ENCODE data around the gene GSC2. TPM values are rescaled to one million over a fixed set of nuclear protein-coding genes. Genes with fewer than 3 reads are reported as not detected.

Gene GSC2
- total and polyA plus RNA-seq, 4 donors: not detected

DNA sequence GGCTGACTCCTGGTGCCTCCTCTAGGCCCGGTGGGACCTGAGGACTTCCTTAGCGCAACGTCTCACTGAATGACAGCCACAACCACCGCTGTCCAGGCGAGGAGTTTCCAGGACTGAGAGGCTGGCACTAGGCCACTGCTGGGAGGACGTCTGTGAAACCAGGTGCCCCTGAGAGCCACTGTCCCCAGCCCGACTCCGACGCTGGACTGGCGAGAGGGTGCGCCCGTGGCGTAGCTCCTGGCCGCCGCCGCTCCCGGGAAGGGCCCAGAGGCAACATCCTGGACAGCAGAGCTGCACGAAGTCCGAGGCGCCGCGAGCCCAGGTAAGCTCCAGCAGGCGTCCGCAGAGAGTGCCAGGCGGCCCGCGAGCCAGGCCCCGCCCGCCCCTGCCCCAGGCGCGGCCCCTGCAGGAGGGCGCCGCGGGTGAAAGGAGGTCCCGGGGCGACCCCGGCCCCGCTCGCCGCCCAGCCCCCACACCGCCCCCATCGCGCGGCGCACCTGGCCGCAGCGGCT, 28.4 kb downstream of the GSC2 start:
- Histone ChIP-seq H3K27me3 (ENCODE audit: control insufficient read depth, insufficient read depth, low read length) (no peaks in the 10 kb centered on the region), H3K36me3 (ENCODE audit: control insufficient read depth, insufficient read depth, low read length) (peaks cover 14% of the 10 kb centered on the region), H3K4me1 (ENCODE audit: control insufficient read depth, insufficient read depth, low read length) (peaks cover 42% of the 10 kb centered on the region), H3K9me3 (ENCODE audit: control insufficient read depth, insufficient read depth, low read length) (no peaks in the 10 kb centered on the region), H3K4me3 (ENCODE audit: low read depth, low read length) (peak overlapping the region; percentile 80), H3K27ac (ENCODE audit: low read depth, low read length) (peak overlapping the region; percentile 89)
- 0% methylated on average over 47 of the region's 47 CpGs for WGBS (ENCODE audit: insufficient coverage)
- DNase-seq (ENCODE audit: low read depth in 4 of 6, low spot score in 6 of 6): peak in 2 of 6 donors; percentile 60 to 63

DNA sequence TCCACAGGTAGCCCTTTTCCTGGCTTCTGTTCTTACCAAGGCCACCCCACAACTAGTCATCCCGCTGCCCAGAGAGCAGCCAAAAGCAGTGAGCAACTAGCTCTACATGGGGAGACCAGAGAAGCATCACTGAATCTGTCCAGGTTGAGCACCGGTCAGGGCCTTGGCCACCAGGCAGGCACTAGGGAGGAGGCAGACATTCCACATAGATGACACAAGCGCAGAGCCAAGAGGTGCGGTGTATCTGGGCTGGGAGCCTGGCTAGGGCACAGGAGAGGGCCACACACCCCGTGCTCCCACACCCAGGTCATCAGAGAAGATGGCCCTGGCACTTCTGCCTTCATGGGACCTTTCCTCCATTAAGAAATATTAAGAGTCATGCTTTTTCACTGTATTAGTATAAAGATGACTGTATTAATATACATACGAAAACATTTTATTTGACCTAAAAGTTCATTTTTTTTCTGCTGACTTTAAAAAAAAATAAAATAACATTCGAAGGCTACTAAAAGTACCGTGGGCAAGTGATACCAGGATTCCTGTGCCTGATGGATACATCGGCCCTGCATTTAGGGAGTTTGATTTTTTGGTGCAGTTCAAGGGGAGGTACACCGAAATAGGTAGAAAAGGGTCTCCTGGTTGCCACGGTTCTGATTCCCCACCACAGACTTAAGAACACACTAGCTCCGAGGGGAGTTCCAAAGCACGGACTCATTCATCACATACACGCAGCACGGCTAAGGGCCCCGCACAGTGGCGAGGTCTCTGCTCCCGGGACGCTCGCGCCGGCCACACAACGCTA, 29.1 kb downstream of the GSC2 start:
- Histone ChIP-seq H3K36me3 (ENCODE audit: control insufficient read depth, insufficient read depth, low read length) (peaks cover 14% of the 10 kb centered on the region), H3K4me3 (ENCODE audit: low read depth, low read length) (peak overlapping the region; percentile 80), H3K27me3 (ENCODE audit: control insufficient read depth, insufficient read depth, low read length) (no peaks in the 10 kb centered on the region), H3K9me3 (ENCODE audit: control insufficient read depth, insufficient read depth, low read length) (no peaks in the 10 kb centered on the region), H3K27ac (ENCODE audit: low read depth, low read length) (no peak overlapping the region), H3K4me1 (ENCODE audit: control insufficient read depth, insufficient read depth, low read length) (peaks cover 48% of the 10 kb centered on the region)
- WGBS (ENCODE audit: insufficient coverage): 7% methylated on average over 15 of the region's 23 CpGs
- DNase-seq (ENCODE audit: low read depth in 4 of 6, low spot score in 6 of 6): no peak

DNA sequence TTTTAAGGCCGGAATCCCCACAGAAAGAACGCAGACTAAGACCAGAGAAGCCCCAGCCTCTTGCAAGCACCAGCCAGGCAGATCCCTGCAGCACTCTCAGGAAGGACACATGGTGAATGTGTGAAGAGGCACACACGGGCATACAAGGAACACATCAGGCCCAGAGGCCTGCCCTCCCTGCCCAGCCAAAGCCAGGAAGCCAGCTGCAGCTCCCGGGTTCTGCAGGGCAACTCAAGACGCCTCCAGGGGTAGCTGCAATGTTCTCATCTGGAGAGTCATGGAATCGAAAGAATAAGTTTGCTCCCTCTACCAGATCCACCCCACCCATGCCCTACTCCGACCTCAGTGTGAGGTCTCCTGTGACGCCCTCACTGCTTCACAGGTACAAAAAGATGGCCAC, 30.1 kb downstream of the GSC2 start:
- H3K27me3 ChIP-seq (ENCODE audit: control insufficient read depth, insufficient read depth, low read length): no peaks in the 10 kb centered on the region
- peaks cover 19% of the 10 kb centered on the region for H3K36me3 ChIP-seq (ENCODE audit: control insufficient read depth, insufficient read depth, low read length)
- DNase-seq (ENCODE audit: low read depth in 4 of 6, low spot score in 6 of 6): no peak
- H3K9me3 ChIP-seq (ENCODE audit: control insufficient read depth, insufficient read depth, low read length): no peaks in the 10 kb centered on the region
- 82% methylated on average over 5 of the region's 8 CpGs for WGBS (ENCODE audit: insufficient coverage)
- peaks cover 54% of the 10 kb centered on the region for H3K4me1 ChIP-seq (ENCODE audit: control insufficient read depth, insufficient read depth, low read length)
- H3K4me3 ChIP-seq (ENCODE audit: low read depth, low read length): no peak overlapping the region
- H3K27ac ChIP-seq (ENCODE audit: low read depth, low read length): no peak overlapping the region

DNA sequence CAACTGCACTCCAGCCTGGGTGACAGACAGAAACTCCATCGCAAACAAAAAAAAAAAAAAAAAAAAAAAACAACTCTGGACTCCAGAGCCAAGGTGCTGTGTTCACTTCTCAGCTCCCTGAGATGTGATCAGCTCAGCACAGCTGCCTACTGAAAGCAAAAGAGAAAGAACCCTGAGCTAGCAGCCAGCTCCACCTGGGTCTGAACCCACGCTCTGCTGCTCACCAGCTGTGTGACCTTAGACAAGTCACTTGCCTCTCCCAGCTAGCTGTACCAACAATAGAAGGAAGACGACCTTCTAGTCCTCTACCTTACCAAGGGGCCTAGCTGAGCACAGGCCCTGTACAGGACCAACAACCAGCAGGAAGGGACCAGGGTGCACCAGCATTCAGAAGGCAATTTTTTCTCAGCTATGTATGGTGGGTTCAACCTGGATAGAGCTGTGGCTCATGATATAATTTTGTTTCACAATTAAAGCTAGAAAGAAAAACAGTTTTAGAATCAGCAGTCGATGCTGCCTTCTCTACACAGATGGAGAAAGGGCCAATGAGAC, 31.7 kb downstream of the GSC2 start:
- DNase-seq (ENCODE audit: low read depth in 4 of 6, low spot score in 6 of 6): no peak
- H3K27me3 ChIP-seq (ENCODE audit: control insufficient read depth, insufficient read depth, low read length): no peaks in the 10 kb centered on the region
- no peak overlapping the region for H3K4me3 ChIP-seq (ENCODE audit: low read depth, low read length)
- no peaks in the 10 kb centered on the region for H3K9me3 ChIP-seq (ENCODE audit: control insufficient read depth, insufficient read depth, low read length)
- peaks cover 21% of the 10 kb centered on the region for H3K36me3 ChIP-seq (ENCODE audit: control insufficient read depth, insufficient read depth, low read length)
- no peak overlapping the region for H3K27ac ChIP-seq (ENCODE audit: low read depth, low read length)
- WGBS (ENCODE audit: insufficient coverage): 90% methylated on average over 2 of the region's 4 CpGs
- peaks cover 63% of the 10 kb centered on the region for H3K4me1 ChIP-seq (ENCODE audit: control insufficient read depth, insufficient read depth, low read length)

DNA sequence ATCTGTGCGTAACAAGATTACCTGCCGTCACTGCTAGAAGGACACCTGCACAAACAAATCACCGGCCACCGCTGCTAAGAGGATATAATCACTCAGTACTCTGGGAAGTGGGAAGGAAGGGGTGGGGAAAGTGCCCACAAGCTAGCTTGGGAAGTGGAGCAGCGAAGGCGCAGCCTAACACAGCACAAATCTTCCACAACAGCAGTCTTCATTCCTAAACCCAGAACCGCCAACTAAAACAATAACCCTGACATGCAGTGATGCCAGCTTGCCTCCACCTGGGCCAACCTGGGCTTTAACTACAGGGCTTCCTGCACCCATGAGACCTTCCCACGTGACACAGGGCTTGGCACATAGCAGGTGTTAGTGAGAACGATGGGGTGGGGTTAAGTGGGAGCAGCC, 33.0 kb downstream of the GSC2 start:
- no peaks in the 10 kb centered on the region for H3K27me3 ChIP-seq (ENCODE audit: control insufficient read depth, insufficient read depth, low read length)
- H3K27ac ChIP-seq (ENCODE audit: low read depth, low read length): no peak overlapping the region
- peaks cover 21% of the 10 kb centered on the region for H3K36me3 ChIP-seq (ENCODE audit: control insufficient read depth, insufficient read depth, low read length)
- DNase-seq (ENCODE audit: low read depth in 4 of 6, low spot score in 6 of 6): no peak
- H3K9me3 ChIP-seq (ENCODE audit: control insufficient read depth, insufficient read depth, low read length): no peaks in the 10 kb centered on the region
- H3K4me1 ChIP-seq (ENCODE audit: control insufficient read depth, insufficient read depth, low read length): peaks cover 56% of the 10 kb centered on the region
- no peak overlapping the region for H3K4me3 ChIP-seq (ENCODE audit: low read depth, low read length)
- no CpG with 5 or more reads among the region's 9 CpGs for WGBS (ENCODE audit: insufficient coverage)

DNA sequence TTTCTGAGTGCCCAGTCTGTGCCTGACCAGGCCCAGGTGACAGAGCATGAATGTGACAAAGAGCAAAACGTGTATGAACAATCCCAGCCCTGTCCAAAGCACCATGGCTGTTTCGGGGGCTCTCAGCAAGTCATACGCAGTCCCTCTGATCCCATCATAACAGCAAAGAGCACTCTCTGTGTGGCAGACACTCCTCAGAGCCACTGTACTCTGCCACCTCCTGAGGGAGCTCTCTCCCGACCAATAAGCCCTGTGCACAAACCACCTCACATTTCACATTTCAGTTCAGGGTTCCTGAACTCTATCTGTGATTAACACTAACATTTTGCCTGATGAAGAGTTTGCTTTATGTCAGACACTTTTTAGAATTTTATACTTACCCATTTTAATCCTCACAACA, 34.5 kb downstream of the GSC2 start:
- no peaks in the 10 kb centered on the region for H3K9me3 ChIP-seq (ENCODE audit: control insufficient read depth, insufficient read depth, low read length)
- H3K27ac ChIP-seq (ENCODE audit: low read depth, low read length): no peak overlapping the region
- no peak for DNase-seq (ENCODE audit: low read depth in 4 of 6, low spot score in 6 of 6)
- H3K4me3 ChIP-seq (ENCODE audit: low read depth, low read length): no peak overlapping the region
- 53% methylated on average over 3 of the region's 4 CpGs for WGBS (ENCODE audit: insufficient coverage)
- H3K36me3 ChIP-seq (ENCODE audit: control insufficient read depth, insufficient read depth, low read length): peaks cover 21% of the 10 kb centered on the region
- H3K27me3 ChIP-seq (ENCODE audit: control insufficient read depth, insufficient read depth, low read length): no peaks in the 10 kb centered on the region
- peaks cover 52% of the 10 kb centered on the region for H3K4me1 ChIP-seq (ENCODE audit: control insufficient read depth, insufficient read depth, low read length)

DNA sequence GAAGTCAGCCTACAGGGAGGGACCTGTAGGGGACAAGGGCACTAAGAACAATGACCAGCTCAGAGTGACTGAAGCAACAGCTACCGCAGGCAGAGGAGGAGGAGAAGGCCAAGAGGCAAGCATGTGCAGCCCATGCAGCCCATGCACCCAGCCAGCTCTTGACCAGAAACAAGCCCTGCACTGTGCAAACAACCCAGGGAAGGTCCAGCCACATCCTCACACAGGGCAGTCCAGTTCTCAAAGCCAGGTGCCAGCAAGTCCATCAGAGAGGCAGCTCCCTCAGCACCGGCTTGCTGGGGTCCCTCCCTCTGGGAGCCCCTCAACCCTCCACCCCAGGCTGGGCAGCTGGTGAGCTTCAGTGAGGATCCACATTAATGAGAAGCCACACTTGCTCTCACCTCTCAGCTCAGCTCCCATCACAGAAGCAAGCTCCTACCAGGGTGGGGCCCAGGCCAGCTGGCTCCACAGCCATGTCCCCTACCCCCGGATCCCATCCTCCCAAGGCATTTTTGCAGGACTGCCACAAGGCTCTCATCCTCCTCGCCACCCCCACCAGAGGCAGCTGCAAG, 35.0 kb downstream of the GSC2 start:
- peak in 2 of 6 donors; percentile 22 to 44 for DNase-seq (ENCODE audit: low read depth in 4 of 6, low spot score in 6 of 6)
- Histone ChIP-seq H3K27ac (ENCODE audit: low read depth, low read length) (no peak overlapping the region), H3K4me1 (ENCODE audit: control insufficient read depth, insufficient read depth, low read length) (peaks cover 46% of the 10 kb centered on the region), H3K36me3 (ENCODE audit: control insufficient read depth, insufficient read depth, low read length) (peaks cover 17% of the 10 kb centered on the region), H3K27me3 (ENCODE audit: control insufficient read depth, insufficient read depth, low read length) (no peaks in the 10 kb centered on the region), H3K4me3 (ENCODE audit: low read depth, low read length) (no peak overlapping the region), H3K9me3 (ENCODE audit: control insufficient read depth, insufficient read depth, low read length) (no peaks in the 10 kb centered on the region)
- WGBS (ENCODE audit: insufficient coverage): 55% methylated on average over 3 of the region's 4 CpGs

DNA sequence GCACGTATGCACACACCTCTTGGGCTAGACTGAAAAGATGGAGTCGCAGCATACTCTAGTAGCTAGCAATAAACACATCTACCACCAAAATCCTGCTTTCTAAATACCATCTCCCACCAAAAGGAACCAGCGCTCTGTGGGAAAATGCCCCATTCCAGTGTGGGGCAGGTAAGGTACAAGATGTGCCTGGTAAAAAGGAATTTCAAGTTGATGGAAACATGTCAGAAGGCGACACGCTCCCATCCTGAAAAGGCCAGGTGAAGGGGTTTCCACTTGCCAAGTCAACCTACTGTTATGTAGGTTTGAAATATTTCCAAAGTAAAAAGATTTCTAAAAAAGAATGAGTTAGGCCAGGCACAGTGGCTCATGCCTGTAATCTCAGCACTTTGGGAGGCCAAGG, 36.7 kb downstream of the GSC2 start:
- H3K36me3 ChIP-seq (ENCODE audit: control insufficient read depth, insufficient read depth, low read length): peaks cover 10% of the 10 kb centered on the region
- DNase-seq (ENCODE audit: low read depth in 4 of 6, low spot score in 6 of 6): no peak
- H3K27me3 ChIP-seq (ENCODE audit: control insufficient read depth, insufficient read depth, low read length): no peaks in the 10 kb centered on the region
- no peak overlapping the region for H3K27ac ChIP-seq (ENCODE audit: low read depth, low read length)
- no peak overlapping the region for H3K4me3 ChIP-seq (ENCODE audit: low read depth, low read length)
- peaks cover 32% of the 10 kb centered on the region for H3K4me1 ChIP-seq (ENCODE audit: control insufficient read depth, insufficient read depth, low read length)
- WGBS (ENCODE audit: insufficient coverage): 90% methylated on average over 4 of the region's 5 CpGs
- H3K9me3 ChIP-seq (ENCODE audit: control insufficient read depth, insufficient read depth, low read length): no peaks in the 10 kb centered on the region

DNA sequence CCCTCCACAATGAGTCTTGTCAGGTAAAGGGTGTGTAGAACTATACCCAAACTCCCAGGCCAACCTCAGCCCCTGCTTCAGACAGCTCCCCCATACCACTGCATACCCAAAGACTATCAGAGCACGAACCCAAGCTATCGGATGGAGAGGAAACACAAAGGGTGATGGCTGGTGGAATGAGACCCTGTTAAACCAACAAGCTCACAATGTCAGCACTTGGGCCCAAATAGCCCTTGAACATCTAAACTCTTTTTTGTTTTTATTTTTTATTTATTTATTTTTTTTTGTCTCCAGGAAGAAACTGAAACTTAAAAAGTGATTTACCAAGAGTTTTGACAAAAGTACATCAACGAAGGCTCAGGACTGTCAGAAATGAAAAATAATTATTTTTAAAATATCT, 38.5 kb downstream of the GSC2 start:
- no peaks in the 10 kb centered on the region for H3K27me3 ChIP-seq (ENCODE audit: control insufficient read depth, insufficient read depth, low read length)
- H3K36me3 ChIP-seq (ENCODE audit: control insufficient read depth, insufficient read depth, low read length): peaks cover 7% of the 10 kb centered on the region
- H3K27ac ChIP-seq (ENCODE audit: low read depth, low read length): no peak overlapping the region
- H3K9me3 ChIP-seq (ENCODE audit: control insufficient read depth, insufficient read depth, low read length): no peaks in the 10 kb centered on the region
- H3K4me3 ChIP-seq (ENCODE audit: low read depth, low read length): no peak overlapping the region
- no CpG with 5 or more reads among the region's 3 CpGs for WGBS (ENCODE audit: insufficient coverage)
- H3K4me1 ChIP-seq (ENCODE audit: control insufficient read depth, insufficient read depth, low read length): peaks cover 33% of the 10 kb centered on the region
- DNase-seq (ENCODE audit: low read depth in 4 of 6, low spot score in 6 of 6): no peak

Data from spinal cord (tissue), 10 donors.